Inferior parietal cortex (tissue), 1 donor: ENCODE measurements around the gene LDB3.
"Not testable (repeated sequence)": the region's sequence is repeated elsewhere in the genome, so short reads cannot be mapped to it uniquely, and the experiment has no call there.

Experiments used
- DNase-seq: peaks from one replicate; pipeline ENCODE4 v3.0.0-alpha.2; 2016; ENCODE audit errors: extremely low spot score

Gene LDB3, protein sequence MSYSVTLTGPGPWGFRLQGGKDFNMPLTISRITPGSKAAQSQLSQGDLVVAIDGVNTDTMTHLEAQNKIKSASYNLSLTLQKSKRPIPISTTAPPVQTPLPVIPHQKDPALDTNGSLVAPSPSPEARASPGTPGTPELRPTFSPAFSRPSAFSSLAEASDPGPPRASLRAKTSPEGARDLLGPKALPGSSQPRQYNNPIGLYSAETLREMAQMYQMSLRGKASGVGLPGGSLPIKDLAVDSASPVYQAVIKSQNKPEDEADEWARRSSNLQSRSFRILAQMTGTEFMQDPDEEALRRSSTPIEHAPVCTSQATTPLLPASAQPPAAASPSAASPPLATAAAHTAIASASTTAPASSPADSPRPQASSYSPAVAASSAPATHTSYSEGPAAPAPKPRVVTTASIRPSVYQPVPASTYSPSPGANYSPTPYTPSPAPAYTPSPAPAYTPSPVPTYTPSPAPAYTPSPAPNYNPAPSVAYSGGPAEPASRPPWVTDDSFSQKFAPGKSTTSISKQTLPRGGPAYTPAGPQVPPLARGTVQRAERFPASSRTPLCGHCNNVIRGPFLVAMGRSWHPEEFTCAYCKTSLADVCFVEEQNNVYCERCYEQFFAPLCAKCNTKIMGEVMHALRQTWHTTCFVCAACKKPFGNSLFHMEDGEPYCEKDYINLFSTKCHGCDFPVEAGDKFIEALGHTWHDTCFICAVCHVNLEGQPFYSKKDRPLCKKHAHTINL

DNA sequence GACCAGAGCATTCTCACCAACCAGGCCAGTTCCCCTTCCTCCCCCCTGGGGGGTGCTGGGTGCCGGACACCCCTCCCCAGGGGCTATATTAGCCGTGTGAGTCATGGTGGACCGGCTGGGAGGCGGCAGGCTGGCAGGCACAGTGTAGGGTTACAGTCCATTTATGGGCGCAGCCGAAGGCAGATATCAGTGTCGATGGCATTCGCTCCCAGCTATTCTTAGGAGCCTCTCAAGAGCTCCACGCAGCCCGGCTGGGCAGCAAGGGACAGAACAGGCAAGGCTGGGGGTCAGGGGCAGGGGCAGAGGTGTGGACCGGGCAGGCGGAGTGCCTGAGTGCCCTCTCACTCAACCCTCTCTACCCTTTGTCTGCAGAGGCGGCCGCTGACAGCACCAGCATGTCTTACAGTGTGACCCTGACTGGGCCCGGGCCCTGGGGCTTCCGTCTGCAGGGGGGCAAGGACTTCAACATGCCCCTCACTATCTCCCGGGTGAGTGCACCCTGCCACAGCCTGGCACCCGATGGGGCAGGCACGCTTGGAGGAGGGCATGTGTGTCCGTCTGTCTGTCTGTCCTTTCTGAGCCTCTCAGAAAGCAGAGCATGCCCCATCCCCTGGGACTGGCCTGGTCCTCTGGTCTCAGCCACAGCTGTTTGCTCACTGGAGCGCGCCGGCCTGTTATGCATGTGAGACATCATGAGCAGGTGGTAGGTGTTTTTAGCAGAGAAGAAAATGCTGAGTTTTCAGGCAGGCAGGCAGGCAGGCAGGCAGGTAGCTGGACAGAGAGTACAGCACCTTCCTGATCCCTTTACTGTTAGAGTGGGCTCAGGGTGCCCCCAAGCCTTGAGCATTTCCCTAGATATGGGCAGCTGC, at the start of gene LDB3:
Gene LDB3, plus strand, starts transcription at position 215 of the 869 bp plus-strand sequence. Its CDS starts 181 bp downstream, at position 396.
- DNase-seq = no peak

- no peak for DNase-seq
These were observed 40.0 kb upstream of the LDB3 start for GRCh38 chr10:86628311-86628710.

GRCh38 chr10:86630079-86630478, 38.2 kb upstream of the LDB3 start:
- no peak for DNase-seq

- DNase-seq = no peak
These were observed 36.1 kb upstream of the LDB3 start for GRCh38 chr10:86632009-86632800.

DNA sequence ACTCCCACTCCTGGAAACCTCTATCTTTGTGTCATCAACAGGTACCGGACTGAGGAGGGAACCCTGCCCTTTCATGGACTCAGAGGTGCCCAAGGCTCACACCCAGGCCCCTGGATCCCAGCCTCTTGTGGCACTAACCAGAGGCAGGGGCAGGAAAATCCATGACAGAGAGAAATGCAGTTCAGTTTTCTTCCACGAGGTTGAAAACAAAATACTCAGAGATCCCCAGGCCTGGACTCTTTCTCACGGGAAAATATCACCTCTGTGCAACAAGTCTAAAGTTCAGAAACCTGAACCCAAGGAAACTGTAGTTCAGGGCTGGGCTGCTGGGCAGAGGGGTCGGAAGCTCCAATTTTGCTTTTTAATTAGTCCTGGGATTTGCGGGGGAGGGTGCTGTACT, 35.4 kb upstream of the LDB3 start:
- DNase-seq = no peak

DNA sequence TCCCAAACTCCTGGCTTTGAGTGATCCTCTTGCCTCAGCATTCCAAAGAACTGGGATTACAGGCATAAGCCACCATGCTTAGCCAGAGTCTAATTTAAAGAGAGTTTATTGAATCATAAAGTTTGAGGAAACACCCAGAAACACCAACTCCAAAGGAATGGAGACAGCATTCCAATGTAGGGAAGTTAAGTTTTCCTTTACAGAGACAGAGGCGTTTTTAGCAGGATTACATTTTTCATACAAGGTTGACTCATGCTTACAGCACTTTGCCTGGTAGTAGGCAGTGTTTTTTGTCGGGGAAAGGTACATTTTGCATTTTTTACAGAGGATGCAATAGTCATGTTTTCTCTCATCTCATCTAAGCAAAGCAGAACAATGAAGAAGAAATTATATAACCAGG, 32.9 kb upstream of the LDB3 start:
- no peak for DNase-seq

- no peak for DNase-seq
These were observed 32.0 kb upstream of the LDB3 start for GRCh38 chr10:86636311-86636710.

DNA sequence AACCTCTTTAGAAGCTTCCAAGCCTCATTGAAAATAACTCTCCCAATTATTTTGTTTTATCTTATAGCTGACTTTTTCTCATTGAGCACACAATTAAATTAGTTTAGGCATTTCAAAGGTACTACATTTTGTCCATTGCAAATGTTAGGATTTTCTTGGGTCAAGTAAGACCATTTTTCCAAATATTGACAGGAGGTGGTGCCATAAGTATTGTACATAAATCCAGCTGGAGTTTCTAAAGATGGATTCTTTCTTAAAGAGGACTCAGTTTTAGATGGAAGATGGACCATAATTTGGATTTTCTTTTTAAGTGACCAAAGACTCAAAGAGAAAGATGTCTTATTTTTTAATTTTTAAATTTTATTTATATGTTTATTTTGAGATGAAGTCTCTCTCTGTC, 26.3 kb upstream of the LDB3 start:
- DNase-seq = no peak

DNA sequence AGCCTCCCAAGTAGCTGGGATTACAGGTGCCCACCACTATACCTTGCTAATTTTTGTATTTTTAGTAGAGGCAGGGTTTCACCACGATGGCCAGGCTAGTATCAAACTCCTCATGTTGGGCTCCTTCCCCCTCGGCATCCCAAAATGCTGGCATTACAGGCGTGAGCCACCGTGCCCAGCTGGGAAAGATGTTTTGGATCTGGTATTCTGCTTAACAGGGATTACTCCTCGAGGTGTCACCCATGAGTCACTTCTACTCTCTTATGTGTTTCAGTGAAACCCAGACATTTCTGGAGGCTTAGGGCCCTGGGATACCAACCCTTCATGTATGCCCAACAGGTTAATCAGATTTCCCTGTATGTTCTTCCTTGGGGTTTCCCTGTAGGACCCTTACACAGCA, 25.8 kb upstream of the LDB3 start:
- no peak for DNase-seq

DNA sequence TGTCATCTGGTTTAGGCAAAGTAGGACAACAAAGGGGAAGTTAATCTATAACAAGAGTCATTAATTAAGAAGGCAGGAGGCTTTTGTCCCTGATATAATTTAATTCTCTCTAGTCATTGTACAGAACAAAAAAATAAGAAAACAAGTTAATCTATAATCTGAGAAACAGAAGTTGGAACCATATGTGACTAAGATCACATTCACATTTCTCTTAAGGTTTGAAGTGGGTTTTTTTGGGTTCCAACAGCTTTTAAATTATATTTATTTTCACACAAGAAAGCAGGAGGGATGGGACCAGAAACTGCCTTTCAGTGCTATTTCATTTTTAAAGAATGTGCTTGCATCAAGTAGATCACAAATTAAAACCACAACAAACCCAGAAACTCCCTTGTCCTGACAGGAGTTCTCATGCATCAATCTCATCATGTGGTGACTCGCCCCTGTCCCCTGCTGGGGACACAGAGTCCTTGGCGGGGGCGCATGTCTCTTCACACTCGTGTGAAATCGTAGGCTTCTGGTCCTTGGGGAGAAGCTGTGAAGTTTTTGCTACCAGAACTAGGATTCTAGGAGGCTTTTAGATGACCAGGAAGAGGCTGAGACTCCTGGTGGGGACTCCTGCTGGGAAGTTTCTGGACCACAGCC, 24.0 kb upstream of the LDB3 start:
- no peak for DNase-seq

DNA sequence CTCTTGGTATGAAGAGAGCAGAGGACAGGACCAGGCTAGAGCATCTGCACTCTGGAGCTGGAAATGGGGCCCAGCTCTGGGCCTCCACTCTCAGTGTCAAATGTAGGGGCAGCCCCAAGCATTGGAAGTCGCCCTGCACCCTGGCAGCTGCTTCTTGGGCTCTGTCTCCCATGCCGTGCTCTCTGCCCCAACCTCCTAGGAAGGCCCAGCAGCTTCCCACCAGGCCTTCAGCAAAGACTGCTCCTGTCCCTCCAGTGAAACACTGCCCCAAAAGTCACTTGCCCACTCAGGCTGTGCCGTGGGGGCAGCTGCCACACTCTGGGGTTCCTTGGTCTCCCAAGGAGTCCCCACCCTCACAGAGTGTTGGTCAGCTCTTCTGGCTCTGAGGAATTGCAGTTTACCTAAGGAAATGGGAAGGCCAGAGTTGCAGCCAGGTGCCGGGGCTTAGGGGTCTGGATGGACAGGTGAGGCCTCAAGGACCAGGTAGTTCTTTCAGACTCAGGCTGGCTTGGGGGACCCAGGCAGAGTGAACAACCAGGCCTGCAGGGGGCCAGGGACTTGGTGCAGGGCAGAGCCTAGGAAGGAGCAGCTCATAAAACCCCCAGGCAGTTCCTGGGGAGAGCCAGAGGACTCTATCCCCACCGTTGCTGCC, 23.4 kb upstream of the LDB3 start:
- DNase-seq = no peak

- DNase-seq = not testable (repeated sequence)
These were observed 22.6 kb upstream of the LDB3 start for GRCh38 chr10:86645621-86646165.

GRCh38 chr10:86646532-86646931, 21.8 kb upstream of the LDB3 start:
- no peak for DNase-seq

DNA sequence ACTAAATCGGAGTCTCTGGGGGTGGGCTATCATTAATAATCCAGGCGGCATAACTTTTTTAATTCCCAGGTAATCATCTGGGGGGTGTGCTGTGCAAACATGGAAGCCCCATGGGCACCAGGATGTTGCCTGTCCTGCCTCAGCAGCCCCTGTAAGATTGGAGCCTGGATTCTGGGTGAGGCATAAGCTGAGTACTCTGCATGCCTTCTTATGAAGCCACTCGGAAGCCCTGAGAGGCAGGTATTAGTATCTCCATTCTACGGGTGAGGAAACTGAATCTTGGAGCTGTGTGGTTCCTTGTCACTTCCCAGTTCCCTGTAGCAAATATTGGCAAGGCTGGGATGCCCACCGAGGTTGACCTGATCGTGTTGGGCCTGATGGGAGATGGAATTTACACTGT, 21.4 kb upstream of the LDB3 start:
- no peak for DNase-seq

DNA sequence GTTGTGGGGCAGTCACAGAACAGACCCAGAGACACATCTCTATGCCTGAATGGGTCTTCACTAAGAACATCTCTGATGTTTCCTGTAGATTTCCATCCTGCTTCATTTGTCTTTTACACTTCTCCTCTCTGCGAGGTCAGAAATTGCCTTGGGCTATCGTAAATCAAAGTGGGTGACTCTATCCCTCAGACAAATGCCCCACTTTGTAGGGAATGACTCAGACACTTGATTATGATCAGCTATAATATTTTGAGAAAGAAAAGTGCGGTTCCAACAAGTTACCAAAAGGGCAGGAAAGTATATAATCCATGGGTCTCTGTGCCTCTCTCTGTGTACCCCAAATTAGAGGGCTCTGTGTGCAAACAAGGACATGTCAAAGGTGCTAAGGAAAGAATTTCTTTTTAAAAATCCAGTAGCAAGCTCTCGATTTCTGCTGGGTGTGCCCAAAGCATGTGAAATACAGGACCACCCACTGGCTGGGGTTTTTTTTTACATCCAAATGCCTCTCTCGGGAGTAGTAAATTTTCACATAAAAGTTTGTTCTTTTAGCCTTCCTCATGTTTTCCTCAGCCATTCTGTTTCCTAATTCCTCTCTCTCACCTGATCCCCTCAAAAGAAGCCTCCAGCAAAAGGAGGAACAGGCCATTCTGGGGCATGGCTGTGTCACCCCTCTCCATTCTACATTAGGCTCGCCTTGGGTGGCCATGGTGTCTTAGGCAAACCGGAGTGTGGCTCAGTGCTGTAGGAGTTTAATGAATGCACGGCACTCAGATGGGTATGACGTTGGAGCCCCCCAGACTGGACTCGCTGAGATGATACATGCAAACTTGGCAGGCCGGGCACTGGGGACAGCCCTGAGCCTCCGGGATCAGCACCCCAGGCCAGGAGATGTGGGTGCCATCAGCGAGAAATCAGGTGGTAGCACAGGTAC, 20.3 kb upstream of the LDB3 start:
- DNase-seq = no peak

- DNase-seq = no peak
These were observed 19.4 kb upstream of the LDB3 start for GRCh38 chr10:86648704-86649427.

DNA sequence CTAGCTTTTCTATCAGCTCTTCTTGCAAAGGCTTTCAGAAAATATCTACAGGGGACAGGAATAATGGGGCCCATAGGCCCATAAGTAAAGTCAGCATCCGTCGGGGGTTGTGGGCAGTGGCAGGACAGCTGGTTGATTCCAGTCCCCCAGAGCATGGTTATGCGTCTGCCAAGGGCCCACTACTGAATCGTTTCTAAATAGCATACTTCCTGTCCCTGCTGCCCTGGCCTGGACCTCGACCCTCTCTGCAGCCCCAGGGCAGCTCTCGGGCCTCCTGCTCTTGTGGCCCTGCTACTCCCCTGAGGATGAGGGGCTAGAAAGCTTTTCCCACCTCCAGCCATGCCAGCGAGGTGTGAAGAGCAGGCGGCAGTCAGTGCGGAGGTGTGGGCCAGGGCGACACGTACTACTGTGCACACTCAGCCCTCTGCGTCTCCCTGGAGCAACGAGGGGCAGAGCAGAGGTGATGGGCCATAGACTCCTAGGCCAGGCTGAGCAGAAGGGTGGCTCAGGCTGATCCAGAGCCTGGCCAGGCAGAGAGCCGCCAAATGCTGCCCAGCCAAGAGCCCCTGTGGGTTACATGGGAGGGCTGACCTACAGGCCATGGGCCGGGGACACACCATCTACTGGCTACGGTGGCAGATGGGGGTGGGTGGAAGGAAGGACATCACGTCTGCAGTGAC, 18.7 kb upstream of the LDB3 start:
- no peak for DNase-seq

GRCh38 chr10:86650151-86650550, 18.2 kb upstream of the LDB3 start:
- DNase-seq = no peak
